HG03354 (cell line): Measurements from ENCODE around the gene AOAH.
"Not testable (repeated sequence)": the region's sequence is repeated elsewhere in the genome, so short reads cannot be mapped to it uniquely, and the experiment has no call there.

ENCODE experiments used
- ATAC-seq: cut with Tn5 transposase; IDR thresholded peaks from one replicate; pipeline ENCODE4 v1.9.1; 2021; ENCODE audit warnings: mild to moderate bottlenecking; ENCODE audit not compliant: unreplicated experiment, poor library complexity, severe bottlenecking

Gene AOAH

DNA sequence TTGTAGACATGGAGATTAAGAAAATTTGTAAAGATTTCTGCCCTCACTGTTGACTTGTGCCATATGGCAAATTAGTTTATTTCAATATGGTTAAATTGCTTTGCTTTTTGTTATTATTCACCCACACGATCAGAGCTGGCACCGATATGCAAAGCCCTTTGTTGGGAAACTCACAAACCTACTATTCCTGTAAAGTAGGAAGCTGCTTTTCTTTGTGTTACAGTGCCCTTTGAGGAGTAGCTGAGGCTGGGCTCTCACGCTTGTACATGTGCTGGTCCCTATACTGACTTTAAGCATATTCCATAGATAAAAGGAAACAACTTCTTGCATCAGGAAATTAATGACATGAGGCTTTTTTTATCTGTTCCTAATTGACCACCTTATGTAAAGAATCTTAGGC is 17.6 kb upstream of the AOAH start:
- ATAC-seq = no peak

DNA sequence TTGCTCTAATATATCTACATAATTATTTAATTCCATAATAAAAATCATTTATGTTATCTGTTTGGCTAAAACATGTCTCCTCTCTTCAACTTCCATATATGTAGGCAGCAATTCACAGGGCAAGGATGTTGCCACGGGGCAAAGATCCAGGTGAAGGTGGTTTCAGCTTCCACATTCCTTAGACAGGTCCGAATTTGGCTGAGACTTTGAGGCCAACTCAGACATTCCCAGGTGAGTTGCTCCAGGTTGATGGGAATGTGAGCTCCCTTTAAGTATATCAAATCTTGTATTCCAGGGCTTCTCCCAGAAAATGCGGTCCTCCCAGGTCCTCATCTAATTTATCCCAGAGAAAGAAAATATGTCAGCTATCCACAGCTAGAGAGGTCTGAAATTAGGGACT is 15.1 kb upstream of the AOAH start:
- no peak for ATAC-seq

DNA sequence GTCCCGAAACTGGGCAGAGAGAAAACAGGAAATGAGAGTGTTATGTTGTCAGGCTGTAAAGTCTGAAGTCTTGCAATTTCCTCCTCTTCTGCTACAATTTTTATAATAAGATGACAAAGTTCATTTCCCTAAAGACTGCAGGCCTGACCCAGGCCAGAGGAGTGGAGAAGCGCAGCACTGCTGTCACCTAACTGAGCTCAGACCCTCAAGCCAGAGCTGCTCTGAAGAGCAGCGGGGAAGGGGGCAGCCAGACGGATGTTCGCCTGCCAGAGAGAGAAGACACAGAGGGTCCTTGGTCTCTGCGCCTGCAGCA is 12.6 kb upstream of the AOAH start:
- peak; percentile 94 for ATAC-seq

DNA sequence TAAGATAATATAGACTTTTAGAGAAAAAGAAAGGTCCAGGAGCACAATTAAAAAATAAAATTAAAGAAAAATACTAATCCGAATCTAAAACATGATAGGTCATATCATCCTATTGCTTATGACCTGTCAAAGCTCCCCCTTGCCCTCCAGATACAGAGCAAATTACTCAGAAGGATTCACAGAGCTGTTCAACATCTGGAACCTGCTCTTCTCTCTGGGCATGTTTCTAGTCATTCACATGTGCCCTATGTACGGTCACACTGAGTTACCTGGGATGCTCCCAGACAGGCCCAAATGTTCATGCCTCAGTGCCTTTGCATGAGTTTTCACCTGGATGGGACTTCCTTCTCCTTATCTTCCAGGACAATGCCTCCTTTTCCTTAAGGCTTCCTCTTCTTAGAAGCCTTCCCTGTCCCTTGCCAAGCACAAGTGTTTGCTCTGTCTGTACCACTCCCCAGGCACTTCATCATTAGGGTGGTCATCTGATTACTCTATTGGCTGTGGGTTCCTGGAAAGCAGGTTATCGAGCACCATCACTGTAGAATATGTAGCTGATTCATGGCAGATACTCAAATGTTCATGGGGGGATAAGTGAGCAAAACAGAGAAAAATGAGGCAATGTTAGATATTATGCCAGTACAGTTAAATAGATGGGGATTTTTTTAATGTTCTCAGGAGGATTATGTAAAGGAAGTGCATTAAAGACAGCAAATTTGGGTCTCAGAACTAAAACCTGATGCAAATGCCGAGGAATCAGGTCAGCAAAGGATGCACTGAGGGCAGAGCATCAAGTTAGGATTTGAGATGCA is 12.0 kb upstream of the AOAH start:
- peak; percentile 53 for ATAC-seq

DNA sequence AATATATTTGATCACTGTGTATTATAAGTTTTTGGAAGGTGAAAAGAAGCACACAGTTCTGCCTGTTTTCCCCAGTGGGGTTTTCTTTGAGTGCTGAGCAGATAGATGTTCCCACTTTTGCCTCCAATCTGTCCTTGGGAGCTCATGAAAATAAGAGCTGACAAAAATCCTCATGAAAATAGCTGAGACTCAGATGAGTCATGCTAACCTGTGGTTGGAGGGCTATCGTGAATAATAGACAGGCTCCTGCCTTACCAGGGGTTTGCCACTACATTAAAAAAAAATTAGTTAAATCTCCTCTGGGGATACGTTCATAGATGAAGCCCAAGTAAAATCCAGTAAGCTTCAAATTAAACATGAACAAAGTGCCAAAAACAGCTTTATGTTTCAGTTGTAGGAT is 10.9 kb upstream of the AOAH start:
- no peak for ATAC-seq

DNA sequence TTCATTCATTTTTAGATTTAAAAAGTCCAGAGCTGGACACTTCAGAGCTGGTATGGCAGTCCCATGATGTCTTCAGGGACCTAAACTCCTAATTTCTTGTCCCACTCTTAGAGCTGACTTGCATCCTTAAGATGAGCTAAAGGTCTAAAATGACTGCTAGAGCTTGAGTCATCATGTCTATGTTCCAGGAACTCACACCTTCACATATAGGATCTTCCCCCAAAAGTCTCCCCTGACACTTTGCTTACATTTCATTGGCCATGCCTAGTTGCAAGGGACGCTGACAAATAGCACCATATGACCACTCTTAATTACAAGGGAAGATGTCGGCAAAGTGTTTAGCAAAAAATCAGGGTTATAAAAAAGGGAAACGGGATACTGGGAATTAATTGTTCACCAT is 10.4 kb upstream of the AOAH start:
- no peak for ATAC-seq

DNA sequence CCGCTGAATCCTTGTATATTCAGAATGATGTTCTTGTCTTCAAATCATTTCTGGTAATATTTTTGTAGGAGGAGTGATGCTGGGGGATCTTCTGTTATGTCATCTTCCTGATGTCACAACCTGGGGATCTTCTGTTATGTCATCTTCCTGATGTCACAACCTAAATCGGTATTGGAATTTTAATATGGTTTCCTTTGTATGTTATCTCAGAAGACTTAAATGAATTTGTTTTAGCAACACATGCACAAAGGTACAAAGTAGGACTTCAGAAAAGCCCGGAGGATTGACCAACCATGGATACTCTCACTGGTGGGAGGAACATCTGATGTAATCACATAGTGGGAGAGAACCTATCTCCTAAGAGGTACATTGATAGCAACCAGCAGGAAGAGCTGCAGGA is 9.1 kb upstream of the AOAH start:
- no peak for ATAC-seq

DNA sequence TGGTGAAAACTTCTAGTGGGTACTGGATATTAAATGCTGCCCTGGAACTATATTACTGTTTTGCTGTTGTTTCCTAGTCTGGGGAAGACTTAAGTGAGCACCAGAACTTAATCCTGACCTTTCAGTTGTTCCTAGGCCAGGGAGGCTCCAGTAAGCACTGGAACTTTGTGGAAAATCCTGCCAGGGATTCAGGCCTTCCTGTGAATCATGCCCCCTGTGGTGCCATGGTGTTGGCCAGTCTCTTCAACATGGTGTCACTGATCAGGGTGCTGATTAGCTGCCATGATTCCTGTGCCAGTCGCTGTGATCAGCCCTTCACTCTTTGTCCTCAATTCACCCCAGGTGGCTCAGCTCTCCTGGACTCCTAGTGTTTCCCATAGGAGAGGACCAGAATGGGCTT is 8.5 kb upstream of the AOAH start:
- no peak for ATAC-seq

DNA sequence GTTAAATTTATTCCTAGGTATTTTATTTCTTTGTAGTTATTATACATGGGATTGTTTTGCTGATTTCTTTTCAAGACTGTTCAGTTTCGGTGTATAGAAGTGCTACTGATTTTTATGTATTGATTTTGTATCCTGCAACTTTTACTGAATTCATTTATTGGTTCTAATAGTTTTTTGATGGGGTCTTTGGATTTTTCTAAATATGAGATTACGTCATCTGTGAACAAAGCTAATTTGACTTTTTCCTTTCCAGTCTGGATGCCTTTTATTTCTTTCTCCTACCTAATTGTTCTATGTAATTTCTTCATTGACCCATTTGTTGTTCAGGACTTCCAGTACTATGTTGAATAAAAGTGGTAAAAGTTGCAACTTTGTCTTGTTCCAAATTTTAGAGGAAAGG is 5.8 kb upstream of the AOAH start:
- no peak for ATAC-seq

DNA sequence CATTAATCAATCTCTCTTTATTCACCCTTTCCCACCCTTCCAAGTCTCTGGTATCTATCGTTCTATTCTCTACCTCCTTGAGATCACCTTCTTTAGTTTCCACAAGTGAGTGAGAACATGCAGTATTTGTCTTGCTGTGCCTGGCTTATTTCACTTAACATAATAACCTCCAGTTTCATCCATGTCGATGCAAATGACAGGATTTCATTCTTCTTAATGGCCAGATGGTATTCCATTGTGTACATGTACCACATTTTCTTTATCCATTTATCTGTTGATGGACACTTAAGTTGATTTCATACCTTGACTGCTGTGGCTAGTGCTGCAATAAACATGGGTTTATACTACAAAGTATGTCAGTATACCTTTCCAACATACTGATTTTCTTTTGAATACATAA is 3.8 kb upstream of the AOAH start:
- no peak for ATAC-seq

DNA sequence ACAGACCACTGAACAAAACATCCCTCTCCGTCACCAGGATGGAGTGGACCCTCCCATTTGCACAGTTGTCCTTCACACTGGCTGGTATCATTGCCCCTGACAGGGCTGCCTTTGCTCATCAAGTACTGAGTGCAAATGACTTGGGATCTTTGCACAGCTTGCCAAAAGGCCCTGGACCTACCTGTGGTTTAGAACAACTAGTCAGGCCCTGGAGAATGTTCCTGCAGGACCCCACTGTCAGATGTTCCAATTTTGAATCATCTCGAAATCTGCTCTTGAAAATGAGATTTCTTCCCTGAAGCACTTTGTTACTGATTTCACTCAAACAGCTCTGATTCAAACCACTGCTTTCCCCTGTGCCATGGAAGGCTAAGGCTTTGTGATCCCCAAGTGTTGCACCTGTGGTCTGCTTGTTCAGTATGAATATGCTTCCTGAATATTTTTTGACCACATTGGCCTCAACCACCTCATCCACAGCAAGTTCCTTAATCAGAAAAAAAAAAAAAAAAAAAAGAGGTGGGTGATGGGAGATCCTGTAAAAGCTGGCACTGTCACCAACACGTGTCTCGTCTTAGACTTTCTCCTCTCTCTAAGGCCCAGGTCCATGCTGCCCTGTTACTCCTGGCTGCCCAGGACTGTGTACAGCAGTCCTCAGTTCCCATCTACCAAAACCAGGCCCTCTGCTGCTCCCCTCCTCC is 2.7 kb upstream of the AOAH start:
- ATAC-seq = no peak

DNA sequence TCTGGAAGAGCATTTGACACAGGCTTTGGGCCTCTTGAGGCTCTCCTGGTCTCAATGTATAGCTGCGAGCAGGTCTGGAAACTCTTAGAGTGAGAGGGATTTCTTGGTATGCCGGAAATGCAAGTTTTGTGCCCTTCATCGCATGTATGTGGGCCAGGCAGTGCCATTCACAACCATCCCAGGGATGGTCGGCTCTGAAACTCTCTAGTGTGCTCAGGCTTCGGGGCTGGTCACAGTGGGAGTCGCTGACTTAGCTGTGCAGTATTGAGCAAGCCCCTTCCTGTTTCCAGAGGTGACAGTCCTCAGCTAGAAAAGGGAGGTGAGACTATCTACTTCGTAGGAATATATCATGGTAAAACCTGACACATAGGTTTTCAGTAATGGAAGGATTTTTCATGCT is 2.0 kb upstream of the AOAH start:
- no peak for ATAC-seq

DNA sequence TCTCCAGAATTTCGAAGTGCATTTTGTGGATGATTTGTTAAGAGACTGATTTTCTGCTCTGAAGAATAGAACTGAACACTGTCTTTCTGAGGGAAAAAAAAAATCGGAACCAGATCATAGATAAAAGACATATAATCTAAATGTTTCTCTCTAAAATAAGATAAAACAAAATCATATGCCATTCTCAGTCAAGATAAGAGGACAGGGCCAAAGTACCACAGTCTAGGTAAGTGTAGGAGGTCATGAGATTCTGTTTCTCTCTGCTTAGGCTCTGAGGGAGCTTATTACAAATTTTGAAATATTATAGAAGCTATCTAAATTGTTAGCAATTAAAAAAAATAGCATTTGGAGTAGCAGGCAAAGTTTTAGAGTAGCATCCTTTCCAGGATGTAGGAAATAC is 702 bp upstream of the AOAH start:
- ATAC-seq = no peak

DNA sequence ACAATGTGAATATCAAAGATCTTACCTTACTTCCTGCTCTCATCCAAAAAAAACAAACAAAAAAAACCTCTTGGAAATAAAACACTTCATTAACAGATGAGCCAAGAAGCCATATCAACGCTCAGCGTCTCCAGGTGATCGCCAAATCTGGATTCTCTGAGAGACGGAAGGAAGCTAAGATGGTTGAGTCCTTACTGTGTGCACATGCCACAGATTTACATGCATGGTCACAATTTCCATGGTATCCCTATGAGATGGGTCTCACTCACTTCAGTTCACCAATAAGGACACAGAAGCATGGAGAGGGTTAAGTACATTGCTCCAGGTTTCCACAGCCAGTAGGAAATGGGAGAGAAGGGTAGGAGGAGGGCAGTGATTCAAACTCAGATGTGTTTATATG is 1.0 kb downstream of the AOAH start:
- no peak for ATAC-seq

DNA sequence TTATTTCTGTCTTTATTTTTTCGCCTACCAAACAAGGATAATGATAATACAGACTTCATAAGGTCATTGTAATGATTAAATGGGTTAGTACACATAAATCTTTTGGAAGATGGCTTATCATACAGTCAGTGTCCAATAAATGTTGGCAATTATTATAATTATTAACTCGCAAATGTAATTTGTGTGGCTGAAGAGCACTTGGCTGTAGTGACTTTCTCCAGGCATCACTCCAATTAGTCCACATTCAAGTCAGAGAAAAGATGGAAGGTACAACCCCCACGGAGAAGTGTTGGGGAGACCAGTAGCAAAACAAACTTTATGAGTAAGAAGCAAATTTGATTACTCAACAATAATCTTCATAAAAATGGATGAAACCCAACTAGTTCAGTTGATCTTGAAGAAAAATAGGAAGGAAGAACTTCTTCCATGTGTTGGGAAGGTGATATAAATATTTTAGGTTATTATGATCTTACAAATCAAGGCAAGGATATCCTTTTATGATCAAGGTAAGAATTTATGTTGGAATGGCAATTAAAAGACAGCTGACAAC is 5.1 kb downstream of the AOAH start:
- no peak for ATAC-seq

DNA sequence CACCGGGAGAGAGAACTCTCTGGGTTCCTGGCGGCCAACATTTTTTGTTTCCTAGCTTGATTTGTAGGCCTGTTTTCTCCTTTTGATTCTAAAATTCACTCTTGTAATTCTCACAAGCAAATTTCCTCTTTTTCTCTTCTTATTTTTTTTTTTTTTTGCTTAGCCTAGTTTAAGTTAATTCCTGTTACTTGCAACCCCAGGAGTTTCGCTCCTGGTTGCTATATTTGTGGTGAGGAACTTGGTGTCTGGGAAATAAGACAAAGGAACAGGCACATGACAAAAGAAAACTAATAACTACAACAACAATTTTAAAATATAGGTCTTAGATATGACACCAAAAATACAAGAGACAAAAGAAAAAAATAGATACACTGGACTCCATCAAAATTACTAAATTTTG is 6.7 kb downstream of the AOAH start:
- no peak for ATAC-seq

DNA sequence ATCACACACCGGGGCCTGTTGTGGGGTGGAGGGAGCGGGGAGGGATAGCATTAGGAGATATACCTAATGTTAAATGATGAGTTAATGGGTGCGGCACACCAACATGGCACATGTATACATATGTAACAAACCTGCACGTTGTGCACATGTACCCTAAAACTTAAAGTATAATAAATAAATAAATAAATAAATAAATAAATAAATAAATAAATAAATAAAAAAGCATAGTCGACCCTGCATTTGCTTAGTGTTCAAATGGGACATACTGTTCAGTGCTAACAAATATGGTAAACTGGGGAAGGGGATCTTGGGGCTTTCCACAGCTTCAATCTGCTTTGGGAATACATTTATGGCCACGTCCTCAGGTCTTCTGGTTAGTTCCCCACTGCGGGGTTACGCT is 7.5 kb downstream of the AOAH start:
- ATAC-seq = not testable (repeated sequence)

DNA sequence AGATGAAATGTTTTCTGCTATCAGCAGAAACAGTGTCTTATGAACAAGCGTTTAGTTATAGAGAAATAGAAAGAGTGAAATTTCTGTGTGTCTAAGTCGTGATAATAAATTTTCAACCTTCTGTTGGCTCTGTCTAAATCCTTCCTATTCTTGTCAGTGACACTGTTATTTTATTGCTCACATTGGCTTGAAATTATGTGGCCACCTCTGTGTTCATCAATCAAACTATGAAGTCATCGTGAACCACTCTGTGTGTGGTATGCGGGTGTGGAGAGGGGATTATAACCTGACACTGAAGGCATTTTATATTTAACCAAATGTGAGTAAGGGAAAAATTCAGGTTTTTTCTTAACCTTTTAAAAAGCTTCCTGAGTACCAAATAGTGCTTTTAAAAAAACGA is 12.3 kb downstream of the AOAH start:
- ATAC-seq = no peak

DNA sequence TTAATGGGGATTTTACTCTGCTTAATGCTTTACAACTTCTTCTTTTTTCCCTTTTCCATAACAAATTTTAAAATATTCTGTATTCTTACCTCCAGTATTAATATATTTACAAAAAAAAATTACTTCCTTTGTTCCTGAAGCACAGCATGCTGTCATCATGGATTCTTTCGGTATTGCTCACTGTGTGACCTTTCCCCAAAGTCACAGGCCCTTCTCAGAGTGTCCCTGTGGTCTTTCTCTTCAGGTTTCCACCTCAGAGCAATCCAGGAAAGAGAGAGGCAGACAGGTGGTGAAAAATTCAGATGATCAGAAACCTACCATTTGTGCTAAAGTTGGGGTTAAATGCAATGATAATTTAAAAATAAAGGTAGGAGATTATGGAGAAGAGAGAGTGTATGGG is 13.0 kb downstream of the AOAH start:
- ATAC-seq = no peak

DNA sequence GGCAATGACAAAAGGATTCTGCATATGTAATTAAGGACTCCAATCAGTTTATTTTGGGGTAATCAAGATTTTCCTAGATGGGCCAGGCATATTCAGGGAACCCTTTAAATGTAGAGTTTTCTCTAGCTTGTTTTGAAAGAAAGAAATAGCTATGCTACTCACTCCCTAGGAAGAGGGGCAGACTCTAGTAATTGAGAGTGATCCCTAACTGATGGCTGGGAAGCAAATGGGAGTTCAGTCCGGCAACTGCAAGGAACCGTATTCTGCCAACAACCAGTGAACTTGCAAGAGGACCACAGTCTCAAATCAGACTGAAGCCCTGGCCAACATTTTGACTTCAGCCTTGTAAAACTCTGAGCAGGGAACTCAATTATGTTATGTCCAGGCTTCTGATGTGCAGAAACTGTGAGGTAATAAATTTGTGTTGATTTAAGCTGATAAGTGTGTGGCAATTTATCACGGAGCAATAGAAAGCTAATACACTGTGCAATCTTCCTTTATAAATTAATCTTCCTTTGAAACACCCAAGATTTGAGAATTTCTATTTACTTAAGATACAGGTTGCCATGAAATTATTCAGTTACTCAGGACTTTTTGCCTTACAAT is 14.0 kb downstream of the AOAH start:
- no peak for ATAC-seq

DNA sequence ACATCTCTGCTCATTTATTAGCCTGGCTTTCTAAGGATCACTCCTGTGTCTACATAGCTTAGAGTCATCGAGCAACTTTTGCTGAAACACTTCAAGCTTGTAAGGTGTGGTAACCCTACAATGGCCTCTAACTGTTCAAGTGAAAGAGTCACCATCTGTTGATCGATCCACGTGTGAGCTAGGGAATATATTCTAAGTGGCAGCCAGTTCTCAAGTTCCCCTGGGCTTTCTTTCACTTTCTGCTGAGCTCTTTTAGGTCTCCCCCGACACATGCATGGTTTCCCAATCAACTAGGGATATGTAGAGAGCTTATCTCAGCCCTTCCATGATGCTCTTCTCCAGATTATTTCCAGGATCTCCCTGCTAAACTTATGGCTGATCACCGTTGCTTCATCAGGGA is 15.5 kb downstream of the AOAH start:
- no peak for ATAC-seq
